CD4-positive, CD25-positive, alpha-beta regulatory T cell (primary cell): ENCODE results near the gene MAMSTR. TPM values are rescaled to one million over a fixed set of nuclear protein-coding genes. Genes with fewer than 3 reads are reported as not detected.
"Not testable (repeated sequence)": the region's sequence is repeated elsewhere in the genome, so short reads cannot be mapped to it uniquely, and the experiment has no call there.

Experiments
- ATAC-seq, 2 donors: fragments of 150-1000 bp; cut with Tn5 transposase; one replicate each; pipeline ENCODE4 v1.10.0; 2021; ENCODE audit warnings: low read depth in 2 of 2, moderate number of reproducible peaks in 2 of 2, moderate library complexity in 1 of 2
- DNase-seq, 3 donors: peaks; one replicate each; pipeline versions ENCODE4 v3.0.0 to v3.0.0-alpha.2; 2012 to 2022; ENCODE audit warnings: mixed read lengths in 1 of 3
- H3K27ac ChIP-seq: one replicate; pipeline ENCODE4 v1.7.0; 2013; ENCODE audit warnings: mild to moderate bottlenecking, low read length; ENCODE audit not compliant: insufficient read depth, poor library complexity, severe bottlenecking
- H3K27me3 ChIP-seq: one replicate; pipeline ENCODE4 v1.7.0; 2013; ENCODE audit warnings: low read length; ENCODE audit not compliant: control insufficient read depth, insufficient read depth
- H3K36me3 ChIP-seq: one replicate; pipeline ENCODE4 v1.7.0; 2013; ENCODE audit warnings: mild to moderate bottlenecking, low read length, moderate library complexity; ENCODE audit not compliant: control insufficient read depth, insufficient read depth
- H3K4me1 ChIP-seq: 2 replicates; pipeline ENCODE4 v1.7.0; 2013; ENCODE audit warnings: mild to moderate bottlenecking, low read length; ENCODE audit not compliant: insufficient read depth, control insufficient read depth, poor library complexity, severe bottlenecking
- H3K4me3 ChIP-seq: one replicate; pipeline ENCODE4 v1.7.0; 2013; ENCODE audit warnings: low read depth, mild to moderate bottlenecking, low read length, moderate library complexity
- H3K9me3 ChIP-seq, 2 experiments: 1 replicate in 1 of 2; 2 replicates in 1 of 2; pipeline ENCODE4 v1.7.0; 2013; ENCODE audit warnings: low read length in 2 of 2, mild to moderate bottlenecking in 1 of 2, moderate library complexity in 1 of 2; ENCODE audit not compliant: control insufficient read depth in 2 of 2
- H3K27ac Mint-ChIP-seq, 3 donors: one replicate each; pipeline ENCODE4 v1.8.0; 2020 to 2022; ENCODE audit warnings: mild to moderate bottlenecking in 3 of 3, mixed read lengths in 3 of 3, moderate library complexity in 2 of 3
- H3K27me3 Mint-ChIP-seq: one replicate; pipeline ENCODE4 v1.8.0; 2022; ENCODE audit warnings: mild to moderate bottlenecking, mixed read lengths
- H3K36me3 Mint-ChIP-seq: one replicate; pipeline ENCODE4 v1.8.0; 2020; ENCODE audit warnings: mixed read lengths
- H3K4me1 Mint-ChIP-seq, 4 donors: one replicate each; pipeline ENCODE4 v1.8.0; 2020 to 2022; ENCODE audit warnings: mixed read lengths in 4 of 4, mild to moderate bottlenecking in 1 of 4
- H3K4me3 Mint-ChIP-seq, 4 donors: one replicate each; pipeline ENCODE4 v1.8.0; 2020 to 2022; ENCODE audit warnings: mild to moderate bottlenecking in 4 of 4, mixed read lengths in 4 of 4, moderate library complexity in 3 of 4
- H3K9me3 Mint-ChIP-seq, 7 donors: one replicate each; pipeline ENCODE4 v1.8.0; 2020 to 2022; ENCODE audit warnings: mixed read lengths in 7 of 7, mild to moderate bottlenecking in 3 of 7, moderate library complexity in 2 of 7
- polyA plus RNA-seq, 4 donors: library from polyadenylated mRNA; unstranded; fragments of 300-500 nt; fragmentation: Illumina TruSeq; gene quantifications; one replicate each; pipeline ENCODE4 v1.2.3, GENCODE V29; 2021
- total RNA-seq: library from RNA; stranded (reverse); gene quantifications from one replicate; pipeline ENCODE4 v1.2.3, GENCODE V29; 2022

Gene MAMSTR
- total and polyA plus RNA-seq, 5 donors from 2014 or later, result 0.17 to 1.1 (median 0.40) TPM

- DNase-seq, result peak; percentile 83 to 97 (median 90)
- peaks cover 0 to 7% (median 4%) of the 10 kb centered on the region in 7 donors for H3K9me3 Mint-ChIP-seq
- H3K4me3 Mint-ChIP-seq, result peak overlapping the region; percentile 90 to 98 (median 96)
- Histone ChIP-seq H3K4me3 (peak overlapping the region; percentile 67), H3K9me3 (no peaks in the 10 kb centered on the region), H3K27ac (peak overlapping the region; percentile 92), H3K27me3 (no peaks in the 10 kb centered on the region), H3K4me1 (peaks cover 19% of the 10 kb centered on the region), H3K36me3 (no peaks in the 10 kb centered on the region)
- H3K27me3 Mint-ChIP-seq, result no peaks in the 10 kb centered on the region
- peak overlapping the region; percentile 98 to 100 (median 99) for H3K27ac Mint-ChIP-seq
- peaks cover 8 to 35% (median 20%) of the 10 kb centered on the region in 4 donors for H3K4me1 Mint-ChIP-seq
- peak; percentile 86 to 87 for ATAC-seq
- H3K36me3 Mint-ChIP-seq, result peaks cover 7% of the 10 kb centered on the region
Measured at GRCh38 chr19:48720613-48721296, 1.2 kb upstream of the MAMSTR start.

GRCh38 chr19:48720251-48720612, 707 bp upstream of the MAMSTR start:
- H3K9me3 ChIP-seq, result no peaks in the 10 kb centered on the region
- Mint-ChIP-seq H3K27ac (peak overlapping the region; percentile 98 to 100 (median 99)), H3K27me3 (no peaks in the 10 kb centered on the region), H3K4me1 (peaks cover 4 to 32% (median 16%) of the 10 kb centered on the region in 4 donors), H3K36me3 (peaks cover 3% of the 10 kb centered on the region), H3K9me3 (peaks cover 0 to 6% (median 3%) of the 10 kb centered on the region in 7 donors), H3K4me3 (peak overlapping the region; percentile 90 to 98 (median 96))
- DNase-seq (no peak), ATAC-seq (peak in 1 of 2 donors; percentile 1)
- no peak overlapping the region for H3K4me3 ChIP-seq
- no peaks in the 10 kb centered on the region for H3K27me3 ChIP-seq
- no peaks in the 10 kb centered on the region for H3K36me3 ChIP-seq
- H3K4me1 ChIP-seq, result peaks cover 15% of the 10 kb centered on the region
- peak overlapping the region; percentile 92 for H3K27ac ChIP-seq

- Mint-ChIP-seq H3K4me3 (peak overlapping the region in 1 of 4 donors; percentile 47), H3K9me3 (peaks cover 0 to 2% (median 0%) of the 10 kb centered on the region in 7 donors)
Measured at GRCh38 chr19:48718711-48719231, 754 bp downstream of the MAMSTR start.

GRCh38 chr19:48718106-48718505, 1.4 kb downstream of the MAMSTR start:
- not testable (repeated sequence) for H3K27ac Mint-ChIP-seq, H3K9me3 Mint-ChIP-seq, H3K4me3 Mint-ChIP-seq, ATAC-seq, DNase-seq, H3K36me3 Mint-ChIP-seq, H3K36me3 ChIP-seq, H3K27me3 ChIP-seq, H3K27me3 Mint-ChIP-seq, H3K4me3 ChIP-seq, H3K9me3 ChIP-seq, H3K27ac ChIP-seq
- H3K4me1 Mint-ChIP-seq, result peaks cover 0 to 41% (median 16%) of the 10 kb centered on the region in 4 donors
- peaks cover 26% of the 10 kb centered on the region for H3K4me1 ChIP-seq

More at GRCh38 chr19:48718711-48719231, 754 bp downstream of the MAMSTR start:
- DNase-seq, result no peak
- Histone ChIP-seq H3K27ac (no peak overlapping the region), H3K4me3 (no peak overlapping the region), H3K27me3 (no peaks in the 10 kb centered on the region), H3K9me3 (no peaks in the 10 kb centered on the region), H3K36me3 (no peaks in the 10 kb centered on the region), H3K4me1 (peaks cover 19% of the 10 kb centered on the region)
- Mint-ChIP-seq H3K4me1 (peaks cover 0 to 36% (median 15%) of the 10 kb centered on the region in 4 donors), H3K36me3 (no peaks in the 10 kb centered on the region), H3K27me3 (no peaks in the 10 kb centered on the region), H3K27ac (no peak overlapping the region)
- ATAC-seq, result no peak

- ATAC-seq (no peak), DNase-seq (no peak)
- Histone ChIP-seq H3K4me3 (no peak overlapping the region), H3K36me3 (no peaks in the 10 kb centered on the region), H3K27ac (no peak overlapping the region), H3K9me3 (no peaks in the 10 kb centered on the region), H3K27me3 (no peaks in the 10 kb centered on the region), H3K4me1 (peaks cover 28% of the 10 kb centered on the region)
- peak overlapping the region in 1 of 3 donors; percentile 87 for H3K27ac Mint-ChIP-seq
- H3K36me3 Mint-ChIP-seq, result no peaks in the 10 kb centered on the region
- H3K4me3 Mint-ChIP-seq, result peak overlapping the region in 3 of 4 donors; percentile 22 to 74 (median 26)
- H3K27me3 Mint-ChIP-seq, result no peaks in the 10 kb centered on the region
- H3K4me1 Mint-ChIP-seq, result peaks cover 0 to 43% (median 17%) of the 10 kb centered on the region in 4 donors
- peaks cover 0 to 3% (median 0%) of the 10 kb centered on the region in 7 donors for H3K9me3 Mint-ChIP-seq
Measured at GRCh38 chr19:48716562-48717291, 2.8 kb downstream of the MAMSTR start.

- Mint-ChIP-seq H3K27me3 (no peaks in the 10 kb centered on the region), H3K4me1 (peaks cover 0 to 37% (median 13%) of the 10 kb centered on the region in 4 donors), H3K4me3 (peak overlapping the region in 3 of 4 donors; percentile 13 to 61 (median 57)), H3K9me3 (peaks cover 0 to 3% (median 0%) of the 10 kb centered on the region in 7 donors), H3K36me3 (peaks cover 2% of the 10 kb centered on the region), H3K27ac (peak overlapping the region in 2 of 3 donors; percentile 32 to 59)
- peaks cover 19% of the 10 kb centered on the region for H3K4me1 ChIP-seq
- ATAC-seq (no peak), DNase-seq (no peak)
- H3K36me3 ChIP-seq, result no peaks in the 10 kb centered on the region
- H3K27me3 ChIP-seq, result no peaks in the 10 kb centered on the region
- no peaks in the 10 kb centered on the region for H3K9me3 ChIP-seq
- H3K27ac ChIP-seq, result no peak overlapping the region
- H3K4me3 ChIP-seq, result no peak overlapping the region
Measured at GRCh38 chr19:48715681-48716171, 3.8 kb downstream of the MAMSTR start.

GRCh38 chr19:48714759-48715675, 4.5 kb downstream of the MAMSTR start:
- no peaks in the 10 kb centered on the region for H3K27me3 Mint-ChIP-seq
- DNase-seq, result no peak
- no peaks in the 10 kb centered on the region for H3K27me3 ChIP-seq
- peak overlapping the region; percentile 51 for H3K4me3 ChIP-seq
- no peaks in the 10 kb centered on the region for H3K9me3 ChIP-seq
- peaks cover 3% of the 10 kb centered on the region for H3K36me3 Mint-ChIP-seq
- H3K36me3 ChIP-seq, result no peaks in the 10 kb centered on the region
- peak overlapping the region in 2 of 3 donors; percentile 51 to 65 for H3K27ac Mint-ChIP-seq
- ATAC-seq, result no peak
- H3K4me1 Mint-ChIP-seq, result peaks cover 0 to 30% (median 10%) of the 10 kb centered on the region in 4 donors
- peaks cover 0 to 3% (median 0%) of the 10 kb centered on the region in 7 donors for H3K9me3 Mint-ChIP-seq
- peak overlapping the region; percentile 69 to 96 (median 90) for H3K4me3 Mint-ChIP-seq
- H3K4me1 ChIP-seq, result peaks cover 19% of the 10 kb centered on the region
- H3K27ac ChIP-seq, result peak overlapping the region; percentile 68
